Activated CD4-positive, alpha-beta T cell treated with anti-CD3 and anti-CD28 coated beads, Interleukin-2, amount 50 U/mL, for 4 hours (primary cell): Measurements from ENCODE around the gene POLD2.
A peak's percentile ranks its signal among the peaks of the same experiment; 100 is the strongest.

Experiments used
- DNase-seq, 2 experiments: peaks; one replicate each; pipeline ENCODE4 v3.0.0-alpha.2; 2020

Gene POLD2

DNA sequence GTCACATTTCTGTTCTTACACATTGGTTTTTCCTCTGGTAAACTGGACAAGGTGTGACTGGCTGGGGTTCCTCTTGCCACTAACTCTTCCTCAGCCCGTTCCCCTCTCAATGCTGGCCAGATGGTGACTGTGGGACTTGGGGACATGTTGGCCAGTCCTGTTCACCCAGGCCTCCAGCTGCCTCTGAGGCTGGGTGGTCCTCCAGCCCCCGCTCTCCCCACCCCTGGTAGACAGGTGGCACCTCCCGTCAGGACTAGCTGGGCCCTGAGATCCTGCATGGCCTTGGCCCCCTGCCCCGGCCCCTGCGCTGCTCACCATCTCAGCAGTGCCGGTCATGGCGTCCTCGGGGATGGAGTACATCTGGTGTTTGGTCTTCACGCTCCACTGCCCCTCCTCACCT lies 28.6 kb upstream of the POLD2 start:
- DNase-seq = no peak

DNA sequence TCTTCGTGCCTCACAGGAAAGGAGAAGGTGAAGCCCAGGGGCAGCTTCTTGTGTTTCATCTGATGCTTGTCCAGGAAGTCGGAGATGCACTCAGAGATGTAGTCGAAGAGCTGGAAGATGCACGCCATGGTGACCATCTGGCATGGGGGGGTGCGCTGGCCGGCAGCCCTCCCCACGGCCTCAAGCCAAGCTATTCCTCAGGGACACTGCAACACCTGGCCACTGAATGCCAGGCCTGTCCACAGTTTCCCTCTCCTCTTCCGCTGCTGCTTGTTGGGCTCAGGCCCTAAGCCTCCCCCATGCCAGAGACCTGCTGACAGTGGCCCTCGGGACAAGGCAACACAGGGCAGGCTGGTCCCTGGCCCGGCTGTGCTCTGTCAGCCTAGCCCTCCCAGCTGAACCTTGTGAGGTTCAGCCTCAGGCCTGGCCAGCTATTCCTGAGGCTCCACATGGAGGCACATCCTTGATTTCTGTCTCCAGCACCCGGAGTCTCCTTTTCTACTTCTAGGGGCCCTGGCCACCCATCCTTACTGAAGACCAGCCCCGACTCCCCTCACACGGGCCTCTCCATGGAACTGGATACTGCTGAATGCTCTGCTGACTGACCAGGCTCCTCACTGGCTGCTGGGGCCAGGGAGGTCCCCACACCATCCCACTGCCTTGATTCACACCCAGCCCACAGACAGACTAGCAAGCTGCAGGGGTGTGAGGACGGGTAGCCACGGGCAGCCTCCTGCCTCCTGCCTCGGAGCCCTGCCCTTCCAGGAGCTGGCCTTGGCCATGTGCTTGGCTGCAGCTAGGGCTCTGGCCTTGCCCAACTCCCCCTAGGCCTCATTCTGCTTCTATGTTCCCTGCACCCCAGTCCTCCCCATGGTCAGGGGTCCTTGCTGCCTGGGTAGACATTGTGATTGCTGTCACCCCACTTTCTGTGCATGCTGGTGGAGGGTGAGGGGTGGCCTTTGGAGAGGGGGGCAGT lies 27.9 kb upstream of the POLD2 start:
- no peak for DNase-seq

DNA sequence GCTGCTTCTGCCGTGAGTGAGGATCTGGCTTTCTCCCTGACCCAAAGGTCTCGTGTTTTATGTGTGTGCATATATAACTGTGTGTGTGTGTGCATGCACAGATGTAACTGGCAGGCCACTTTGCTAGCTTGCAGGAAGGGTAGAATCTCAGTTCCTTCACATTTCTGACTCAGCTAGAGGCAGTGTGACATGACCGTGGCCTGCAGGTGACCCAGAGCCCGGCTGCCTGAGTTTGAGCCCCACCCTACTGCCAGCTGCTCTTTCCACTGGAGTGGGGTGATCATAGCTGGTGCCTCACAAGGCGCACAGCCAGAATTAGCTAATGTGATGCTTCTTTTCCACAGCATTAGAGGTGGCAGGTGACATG lies 27.1 kb upstream of the POLD2 start:
- no peak for DNase-seq

DNA sequence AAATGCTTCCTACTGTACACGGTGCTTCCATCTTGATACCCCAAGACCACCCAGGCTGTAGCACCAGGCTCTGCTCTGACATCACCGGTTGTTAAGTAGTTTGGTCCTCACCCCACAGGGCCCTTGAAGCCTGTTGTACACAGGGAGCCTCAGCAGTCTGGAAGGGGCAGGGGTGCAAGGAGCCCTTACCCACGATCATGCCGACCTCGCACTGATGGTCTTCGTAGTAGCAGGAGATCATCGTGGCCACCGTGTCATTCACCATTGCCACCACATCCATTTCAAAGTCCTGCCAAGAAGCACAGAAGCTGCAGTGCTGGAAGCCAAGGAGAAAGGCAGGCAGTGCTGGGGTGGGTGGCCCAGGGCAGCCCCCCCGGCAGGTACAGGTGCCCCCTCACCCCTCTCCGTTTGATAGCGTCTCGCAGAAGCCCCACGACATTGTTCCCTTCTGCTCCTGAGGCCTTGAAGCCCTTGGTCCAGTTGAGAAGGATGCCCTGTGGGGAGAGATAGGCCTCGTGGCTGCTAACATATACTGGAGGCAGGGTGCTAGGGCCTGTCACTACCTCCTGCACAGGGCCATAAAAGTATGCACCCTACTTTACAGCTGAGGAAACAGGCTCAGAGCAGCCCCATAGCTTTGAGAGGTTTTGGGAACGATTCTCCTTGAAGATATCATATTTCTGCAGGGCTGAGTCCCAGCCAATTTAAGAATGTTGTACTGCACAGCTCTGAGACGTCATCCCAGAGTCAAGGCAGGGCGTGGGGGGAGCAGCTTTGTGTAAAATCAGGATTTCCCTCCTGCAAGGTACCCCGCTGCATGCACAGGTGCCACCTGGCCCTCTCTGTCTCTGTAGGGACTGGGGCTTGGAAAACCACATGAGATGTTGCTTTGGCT lies 26.5 kb upstream of the POLD2 start:
- no peak for DNase-seq

DNA sequence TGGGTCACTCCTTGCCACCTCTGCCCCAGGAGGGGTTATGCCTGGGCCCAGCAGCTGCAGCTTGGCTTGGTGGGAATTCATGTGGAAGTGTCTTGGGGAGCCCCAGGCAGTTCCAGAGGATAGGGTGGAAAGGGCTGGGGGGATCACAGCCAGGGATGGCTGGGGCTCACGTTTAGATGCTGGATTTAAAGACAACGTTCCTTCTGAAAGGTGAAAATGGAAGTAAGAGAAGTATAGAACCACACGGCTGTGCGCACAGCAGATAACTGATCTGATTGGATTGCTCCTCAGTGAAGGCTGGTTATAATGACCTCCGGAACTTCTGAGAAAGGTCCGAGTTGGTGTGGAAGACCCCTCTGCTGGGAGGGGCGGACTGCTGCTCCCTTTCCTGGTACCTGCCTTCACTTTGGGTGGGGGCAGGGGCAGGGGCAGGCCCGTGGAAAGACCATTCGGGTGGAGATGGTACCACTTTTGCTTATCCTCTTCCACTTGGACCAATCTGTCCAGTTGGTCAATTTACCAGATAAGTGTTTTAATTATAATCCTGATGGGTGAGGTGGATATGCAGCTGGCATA lies 25.7 kb upstream of the POLD2 start:
- no peak for DNase-seq

DNA sequence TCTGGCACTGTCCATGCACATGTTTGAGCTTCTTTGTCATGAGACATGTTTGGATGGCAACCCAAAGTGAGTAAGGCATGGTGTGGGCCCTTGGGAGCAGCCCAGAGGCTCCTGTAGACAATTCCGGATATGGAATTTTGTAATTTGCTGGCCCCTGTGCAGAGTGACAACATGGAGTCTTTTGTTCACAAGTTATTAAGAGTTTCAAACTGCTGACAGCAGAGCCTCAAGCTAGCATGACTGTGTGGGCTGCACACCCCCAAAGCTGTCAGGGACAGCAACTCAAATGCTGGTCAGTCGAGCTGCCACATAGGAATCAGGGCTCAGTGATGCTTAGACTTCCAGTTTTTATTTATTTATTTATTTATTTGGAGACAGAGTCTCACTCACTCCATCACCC lies 24.8 kb upstream of the POLD2 start:
- DNase-seq = no peak

GRCh38 chr7:44147026-44147991 lies 24.0 kb upstream of the POLD2 start:
- DNase-seq = no peak

DNA sequence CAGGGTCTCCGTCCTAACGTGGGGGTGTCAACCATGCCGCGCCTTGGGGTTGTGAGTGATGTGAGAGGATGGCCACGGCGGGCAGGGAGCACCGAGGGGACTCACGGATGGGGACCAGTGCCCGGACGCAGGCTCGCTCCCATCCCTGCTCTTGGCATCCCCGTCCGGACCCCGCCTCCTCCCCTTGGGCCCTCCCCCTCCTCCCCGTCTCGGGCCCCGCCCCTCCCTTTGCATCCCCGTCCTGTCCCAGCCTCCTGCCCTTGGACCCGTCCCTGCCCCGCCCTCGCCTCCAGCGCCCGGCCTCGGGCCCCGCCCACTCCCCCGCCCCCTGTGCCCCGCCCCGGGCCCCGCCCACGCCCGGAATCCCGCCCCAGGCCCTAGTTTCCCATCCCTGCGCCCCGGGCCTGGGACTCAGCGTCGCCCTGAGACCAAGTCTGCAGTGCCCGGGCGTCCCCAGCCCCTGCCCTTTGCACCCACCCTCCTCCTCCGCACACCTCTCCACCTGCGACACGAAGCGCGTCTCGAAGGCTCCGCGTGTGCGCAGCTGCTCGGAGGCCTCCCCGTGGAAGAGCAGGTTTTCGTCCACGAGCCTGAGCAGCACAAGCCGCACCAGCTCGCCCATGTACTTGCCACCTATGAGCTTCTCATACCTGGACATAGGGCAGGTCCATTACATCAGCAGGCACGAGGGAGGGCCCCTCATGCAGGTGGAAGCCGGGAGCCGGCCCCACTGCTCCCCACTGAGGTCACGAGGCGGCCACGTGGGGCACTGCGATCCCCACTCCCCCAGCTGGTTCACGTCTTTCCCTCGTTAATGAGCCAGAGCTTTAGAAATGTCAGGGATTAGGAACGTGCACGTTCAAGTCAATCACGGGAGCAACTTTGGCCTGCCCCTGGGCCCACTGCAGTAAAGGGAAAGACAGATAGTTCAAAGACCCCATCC lies 22.9 kb upstream of the POLD2 start:
- DNase-seq = peak; percentile 49 to 54

- peak; percentile 55 to 63 for DNase-seq
Observed at GRCh38 chr7:44145479-44145968, 22.2 kb upstream of the POLD2 start.

- no peak for DNase-seq
Observed at GRCh38 chr7:44144968-44145478, 21.7 kb upstream of the POLD2 start.

- no peak for DNase-seq
Observed at GRCh38 chr7:44144426-44144967, 21.1 kb upstream of the POLD2 start.

DNA sequence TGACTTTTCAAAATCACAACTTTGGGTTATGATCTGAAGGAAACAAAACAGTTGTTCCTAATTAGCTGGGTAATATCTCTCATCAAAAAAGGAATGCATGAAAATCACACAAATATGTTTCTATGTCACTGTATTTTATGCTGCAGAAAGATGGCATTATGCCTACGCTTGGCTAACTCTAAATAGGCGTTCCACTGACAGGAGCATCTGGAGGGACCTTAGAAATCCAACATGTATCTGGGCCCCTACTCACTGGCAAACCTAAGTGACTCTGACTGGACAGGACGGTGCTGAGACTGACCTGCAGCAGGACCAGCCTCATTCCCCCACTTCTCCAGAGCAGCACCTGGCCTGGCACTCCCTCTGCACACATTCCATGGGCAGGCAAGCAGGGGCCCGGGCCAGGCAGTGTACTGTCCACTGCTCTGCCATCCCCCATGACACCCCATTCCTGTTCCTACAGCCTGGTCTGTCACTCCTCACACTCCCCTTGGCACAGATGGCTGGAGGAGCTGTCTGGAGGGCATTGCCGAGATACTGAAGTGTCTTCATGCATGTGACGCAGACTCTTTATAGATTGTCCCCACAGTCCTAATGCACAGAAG lies 20.4 kb upstream of the POLD2 start:
- no peak for DNase-seq

DNA sequence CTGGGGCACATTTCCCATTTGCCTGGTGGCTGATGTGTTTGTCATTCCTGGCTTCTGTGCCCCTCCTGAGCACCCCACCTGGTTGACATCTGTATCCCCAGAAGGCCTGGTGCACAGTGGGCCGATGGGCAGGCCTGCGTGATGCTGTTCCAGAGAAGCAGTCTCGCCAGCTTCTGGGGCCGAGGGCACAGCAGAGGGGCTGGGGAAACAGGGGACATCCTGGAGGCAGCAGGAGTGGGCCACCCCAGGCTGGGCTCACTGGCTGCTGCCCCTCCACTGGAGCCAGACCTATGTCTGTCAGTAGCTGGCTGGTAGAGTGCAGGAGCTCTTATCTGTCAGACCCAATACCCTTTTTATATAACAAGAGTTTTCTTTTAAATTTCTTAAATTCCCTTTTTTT lies 18.7 kb upstream of the POLD2 start:
- DNase-seq = no peak

DNA sequence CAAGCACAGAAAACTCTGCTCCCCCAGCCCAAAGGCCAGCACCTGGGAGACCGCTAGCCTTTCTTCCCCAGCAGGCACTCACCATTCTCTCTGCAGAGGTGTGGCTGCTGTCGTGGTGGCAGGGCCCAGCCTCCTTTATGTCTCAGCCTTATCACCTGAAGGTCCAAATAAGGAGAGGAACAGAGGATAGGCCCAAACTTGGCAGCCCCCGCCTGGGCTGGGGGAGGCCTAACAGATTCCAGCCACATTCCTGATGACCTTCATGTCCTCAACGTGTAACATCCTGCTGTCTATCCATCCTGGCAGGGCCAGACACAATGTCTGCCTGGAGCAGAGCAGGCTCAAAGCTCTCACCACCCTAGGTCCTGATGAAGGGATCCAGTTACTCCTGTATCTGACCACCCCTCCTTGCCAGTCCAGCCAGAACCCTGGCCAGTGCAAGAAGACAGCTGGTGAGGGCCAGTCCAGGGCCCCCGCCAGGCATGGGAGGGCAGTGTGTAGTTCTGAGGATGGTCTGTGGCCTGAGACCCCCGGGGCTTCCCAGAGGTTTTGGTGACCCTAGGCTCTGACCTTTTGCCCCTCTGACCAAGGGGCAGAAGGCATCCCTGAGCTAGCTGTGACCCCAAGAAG lies 18.0 kb upstream of the POLD2 start, which contains the start of gene MYL7:
Gene MYL7 (minus strand): TSS at position 112 of the 630 bp plus-strand sequence. CDS start 27 bp downstream, at position 85.
- DNase-seq = no peak

- DNase-seq = no peak
Observed at GRCh38 chr7:44140341-44140740, 17.0 kb upstream of the POLD2 start.

DNA sequence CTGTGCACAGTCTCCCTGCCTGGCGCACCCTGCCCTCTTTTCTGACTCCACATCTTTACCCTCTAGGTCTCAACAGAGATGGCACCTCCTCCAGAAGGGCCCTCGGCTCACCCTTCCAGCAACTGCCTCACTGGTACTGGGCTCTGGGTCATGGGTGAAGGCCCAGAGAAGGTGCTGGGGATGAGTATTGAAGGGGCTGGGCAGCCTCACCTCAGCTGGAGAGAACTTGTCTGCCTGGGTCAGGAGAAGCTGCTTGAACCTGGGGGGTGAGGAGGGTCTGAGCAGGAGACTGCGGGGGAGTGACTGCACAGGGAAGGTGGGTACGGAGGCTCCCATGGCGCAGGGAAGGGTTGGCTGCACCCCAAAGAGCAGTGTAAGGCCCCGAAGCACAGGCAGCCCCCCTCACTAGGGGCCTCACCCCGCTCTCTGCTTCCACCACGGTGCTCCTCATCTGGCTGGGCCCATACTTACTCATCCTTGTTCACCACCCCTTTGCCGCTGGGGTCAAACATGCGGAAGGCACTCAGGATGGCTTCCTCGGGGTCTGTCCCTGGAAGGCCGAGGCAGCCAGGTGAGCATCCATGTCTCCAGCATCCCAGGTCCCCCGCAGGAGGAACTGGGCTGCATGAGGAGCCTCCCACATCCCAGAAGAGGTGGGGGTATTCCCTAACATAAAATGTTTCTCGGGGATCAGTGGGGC lies 16.1 kb upstream of the POLD2 start:
- no peak for DNase-seq

DNA sequence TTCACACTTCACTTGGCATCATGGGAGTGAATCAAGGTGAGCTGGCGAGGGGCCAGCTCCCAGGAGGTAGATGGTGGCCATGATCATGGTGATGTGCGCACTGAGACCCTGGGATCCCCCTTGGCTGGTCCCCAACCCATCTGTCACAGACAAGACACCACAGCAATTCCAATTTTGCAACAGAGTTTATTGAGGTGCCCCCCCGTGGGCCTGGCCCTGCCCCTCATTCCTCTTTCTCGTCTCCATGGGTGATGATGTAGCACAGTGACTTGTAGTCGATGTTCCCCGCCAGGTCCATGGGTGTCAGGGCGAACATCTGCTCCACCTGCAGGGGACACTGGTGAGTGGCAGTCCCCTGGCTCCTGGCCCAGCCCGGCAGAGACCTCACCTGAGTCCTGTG lies 15.3 kb upstream of the POLD2 start:
- no peak for DNase-seq

DNA sequence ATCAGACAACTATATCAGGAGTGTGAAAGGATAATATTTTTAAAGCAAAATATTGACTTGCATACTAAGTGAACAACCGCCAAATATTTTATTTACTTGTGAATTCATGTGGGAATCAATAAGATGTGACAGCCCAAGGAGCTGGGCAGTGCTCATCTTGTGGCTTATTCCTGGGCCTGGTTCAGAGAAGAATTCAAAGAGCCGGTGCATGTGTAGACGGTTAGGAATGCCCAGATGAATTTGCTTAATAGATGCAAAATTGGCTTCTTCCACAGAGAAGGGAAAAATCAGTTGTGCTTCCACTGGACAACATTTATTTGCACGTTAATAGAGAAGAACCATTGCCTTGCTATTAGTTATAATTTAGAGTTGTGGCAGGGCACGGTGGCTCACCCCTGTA lies 13.4 kb upstream of the POLD2 start:
- DNase-seq = no peak
